ENCODE data around the gene CXCL10. TPM values are rescaled to one million over a fixed set of nuclear protein-coding genes. Genes with fewer than 3 reads are reported as not detected.
"Not testable (repeated sequence)": the region's sequence is repeated elsewhere in the genome, so short reads cannot be mapped to it uniquely, and the experiment has no call there.

CXCL10 gene
- total RNA-seq, 6 experiments from 2014 or later: not detected

DNA sequence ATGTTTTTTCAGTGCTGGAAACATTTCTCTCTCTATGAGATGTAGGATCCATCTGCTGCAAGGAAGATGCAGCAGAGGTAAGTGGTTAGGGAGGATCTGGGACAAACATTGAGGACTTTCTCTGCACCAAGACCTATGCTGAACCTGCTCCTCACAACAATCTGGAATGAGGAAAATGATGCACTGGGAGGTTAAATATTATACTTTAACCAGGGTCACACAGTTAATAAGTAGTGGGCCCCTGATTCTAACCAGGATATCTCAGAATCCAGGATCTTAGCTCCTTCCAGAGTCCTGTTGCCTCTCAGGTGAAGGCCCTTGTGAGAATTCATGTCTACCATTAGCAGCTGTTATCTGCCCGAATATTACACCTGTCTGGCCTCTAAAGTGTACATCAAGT, 23.0 kb downstream of the CXCL10 start:
- TF ChIP-seq, protein P1, sequence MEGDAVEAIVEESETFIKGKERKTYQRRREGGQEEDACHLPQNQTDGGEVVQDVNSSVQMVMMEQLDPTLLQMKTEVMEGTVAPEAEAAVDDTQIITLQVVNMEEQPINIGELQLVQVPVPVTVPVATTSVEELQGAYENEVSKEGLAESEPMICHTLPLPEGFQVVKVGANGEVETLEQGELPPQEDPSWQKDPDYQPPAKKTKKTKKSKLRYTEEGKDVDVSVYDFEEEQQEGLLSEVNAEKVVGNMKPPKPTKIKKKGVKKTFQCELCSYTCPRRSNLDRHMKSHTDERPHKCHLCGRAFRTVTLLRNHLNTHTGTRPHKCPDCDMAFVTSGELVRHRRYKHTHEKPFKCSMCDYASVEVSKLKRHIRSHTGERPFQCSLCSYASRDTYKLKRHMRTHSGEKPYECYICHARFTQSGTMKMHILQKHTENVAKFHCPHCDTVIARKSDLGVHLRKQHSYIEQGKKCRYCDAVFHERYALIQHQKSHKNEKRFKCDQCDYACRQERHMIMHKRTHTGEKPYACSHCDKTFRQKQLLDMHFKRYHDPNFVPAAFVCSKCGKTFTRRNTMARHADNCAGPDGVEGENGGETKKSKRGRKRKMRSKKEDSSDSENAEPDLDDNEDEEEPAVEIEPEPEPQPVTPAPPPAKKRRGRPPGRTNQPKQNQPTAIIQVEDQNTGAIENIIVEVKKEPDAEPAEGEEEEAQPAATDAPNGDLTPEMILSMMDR (IDR thresholded peaks at IDR 0.05): no peak
- Mint-ChIP-seq H3K27ac (no peak overlapping the region), H3K4me1 (ENCODE audit: low read depth) (peaks cover 6% of the 10 kb centered on the region; the same call in 1 of the 2 replicates), H3K36me3 (ENCODE audit: low read depth) (no peaks in the 10 kb centered on the region), H3K27me3 (ENCODE audit: insufficient read depth) (peaks cover 4% of the 10 kb centered on the region), H3K9me3 (no peaks in the 10 kb centered on the region), H3K4me3 (no peak overlapping the region)
- no peak for DNase-seq

DNA sequence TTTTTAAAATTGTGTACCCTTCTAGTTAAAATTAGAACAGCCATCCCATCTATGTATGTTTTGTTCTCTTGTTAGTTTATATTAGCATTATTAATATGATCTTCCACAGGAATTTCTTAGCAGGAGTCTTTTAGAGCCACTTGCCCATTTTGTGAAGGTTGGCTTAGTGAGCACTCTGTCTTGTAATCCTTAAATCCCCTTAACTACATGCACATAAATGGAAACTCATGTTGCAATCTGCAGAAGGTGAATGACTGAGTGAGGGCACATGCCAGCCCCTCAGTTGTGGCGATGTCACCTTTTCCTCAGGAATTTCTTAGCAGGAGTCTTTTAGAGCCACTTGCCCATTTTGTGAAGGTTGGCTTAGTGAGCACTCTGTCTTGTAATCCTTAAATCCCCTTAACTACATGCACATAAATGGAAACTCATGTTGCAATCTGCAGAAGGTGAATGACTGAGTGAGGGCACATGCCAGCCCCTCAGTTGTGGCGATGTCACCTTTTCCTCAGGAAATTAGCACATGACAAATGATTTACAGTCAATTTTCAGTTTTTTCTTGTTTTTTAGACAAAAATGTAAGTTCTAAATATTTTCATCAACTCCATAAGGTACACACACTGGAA, 24.7 kb downstream of the CXCL10 start:
- not testable (repeated sequence) for H3K36me3 Mint-ChIP-seq (ENCODE audit: low read depth); H3K27me3 Mint-ChIP-seq (ENCODE audit: insufficient read depth); H3K4me1 Mint-ChIP-seq (ENCODE audit: low read depth); H3K4me3 Mint-ChIP-seq; H3K9me3 Mint-ChIP-seq; H3K27ac Mint-ChIP-seq; DNase-seq

DNA sequence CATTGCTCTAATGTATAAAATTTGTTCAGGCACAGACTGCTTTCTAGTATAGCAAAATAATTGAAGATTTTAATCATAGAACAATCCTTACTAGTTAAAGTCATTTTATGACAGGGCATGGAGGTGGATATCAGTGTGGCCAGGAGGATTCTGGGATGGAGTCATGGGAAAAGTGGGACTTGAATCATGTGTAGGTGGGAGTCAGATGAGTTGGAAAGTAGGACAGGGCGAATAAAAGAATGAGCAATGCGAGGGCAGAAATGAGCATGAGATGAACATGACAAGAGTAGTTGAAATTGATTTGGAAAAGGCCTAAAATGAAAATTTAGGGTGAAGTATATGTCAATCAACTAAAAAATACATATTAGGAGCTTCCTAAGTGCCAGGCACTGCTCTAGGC, 25.4 kb downstream of the CXCL10 start:
- no peak overlapping the region for H3K27ac Mint-ChIP-seq
- H3K4me3 Mint-ChIP-seq: no peak overlapping the region
- H3K9me3 Mint-ChIP-seq: no peaks in the 10 kb centered on the region
- no peak for DNase-seq
- peaks cover 6% of the 10 kb centered on the region; the same call in 1 of the 2 replicates for H3K4me1 Mint-ChIP-seq (ENCODE audit: low read depth)
- peaks cover 2% of the 10 kb centered on the region; the same call in 1 of the 2 replicates for H3K27me3 Mint-ChIP-seq (ENCODE audit: insufficient read depth)
- no peaks in the 10 kb centered on the region for H3K36me3 Mint-ChIP-seq (ENCODE audit: low read depth)
- TF ChIP-seq, protein P1 (IDR thresholded peaks at IDR 0.05): no peak

DNA sequence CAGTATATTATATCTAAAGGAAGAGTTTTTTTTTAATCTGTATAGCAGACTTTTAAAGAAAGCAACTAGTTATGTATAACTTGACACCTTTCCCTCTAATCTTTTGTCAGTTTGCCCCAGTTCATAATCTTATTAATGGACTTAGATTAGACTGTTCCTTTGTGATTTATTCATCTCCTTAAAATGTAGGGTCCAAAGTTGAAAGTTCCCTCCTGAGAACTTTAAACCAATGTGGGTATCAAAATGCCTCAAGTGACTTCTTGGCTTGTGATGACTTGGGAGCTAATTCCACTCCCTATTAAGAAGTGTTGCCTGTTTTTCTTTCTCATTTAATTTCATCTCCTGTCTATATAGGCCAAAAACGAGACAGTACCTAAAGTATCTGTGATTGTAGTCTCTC, 26.2 kb downstream of the CXCL10 start:
- H3K9me3 Mint-ChIP-seq: no peaks in the 10 kb centered on the region
- H3K4me3 Mint-ChIP-seq: no peak overlapping the region
- no peak overlapping the region for H3K27ac Mint-ChIP-seq
- TF ChIP-seq, protein P1 (IDR thresholded peaks at IDR 0.05): no peak
- no peaks in the 10 kb centered on the region for H3K36me3 Mint-ChIP-seq (ENCODE audit: low read depth)
- no peak for DNase-seq
- peaks cover 6% of the 10 kb centered on the region; the same call in 1 of the 2 replicates for H3K4me1 Mint-ChIP-seq (ENCODE audit: low read depth)
- H3K27me3 Mint-ChIP-seq (ENCODE audit: insufficient read depth): no peaks in the 10 kb centered on the region

DNA sequence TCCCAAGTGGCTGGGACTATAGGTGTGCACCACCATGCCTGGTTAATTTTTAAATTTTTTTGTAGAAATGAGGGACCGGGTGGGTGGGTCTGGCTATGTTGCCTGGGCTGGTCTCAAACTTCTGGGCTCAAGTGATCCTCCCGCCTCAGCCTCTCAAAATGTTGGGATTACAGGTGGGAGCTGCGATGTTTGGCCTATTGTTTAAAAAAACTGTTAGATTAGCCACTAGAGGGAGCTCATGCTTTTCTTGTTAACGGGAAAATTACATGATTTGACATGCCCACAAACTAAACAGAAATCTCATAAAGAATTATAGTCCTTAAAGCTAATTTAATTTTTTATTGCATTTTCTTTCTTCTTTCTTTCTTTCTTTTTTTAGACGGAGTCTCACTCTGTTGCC, 27.6 kb downstream of the CXCL10 start:
- TF ChIP-seq, protein P1 (IDR thresholded peaks at IDR 0.05): peak; percentile 92
- no peaks in the 10 kb centered on the region for H3K9me3 Mint-ChIP-seq
- peaks cover 6% of the 10 kb centered on the region; the same call in 1 of the 2 replicates for H3K4me1 Mint-ChIP-seq (ENCODE audit: low read depth)
- H3K27me3 Mint-ChIP-seq (ENCODE audit: insufficient read depth): no peaks in the 10 kb centered on the region; the same call in 1 of the 2 replicates
- no peak overlapping the region for H3K27ac Mint-ChIP-seq
- no peak overlapping the region for H3K4me3 Mint-ChIP-seq
- DNase-seq: peak; percentile 51
- no peaks in the 10 kb centered on the region for H3K36me3 Mint-ChIP-seq (ENCODE audit: low read depth)

DNA sequence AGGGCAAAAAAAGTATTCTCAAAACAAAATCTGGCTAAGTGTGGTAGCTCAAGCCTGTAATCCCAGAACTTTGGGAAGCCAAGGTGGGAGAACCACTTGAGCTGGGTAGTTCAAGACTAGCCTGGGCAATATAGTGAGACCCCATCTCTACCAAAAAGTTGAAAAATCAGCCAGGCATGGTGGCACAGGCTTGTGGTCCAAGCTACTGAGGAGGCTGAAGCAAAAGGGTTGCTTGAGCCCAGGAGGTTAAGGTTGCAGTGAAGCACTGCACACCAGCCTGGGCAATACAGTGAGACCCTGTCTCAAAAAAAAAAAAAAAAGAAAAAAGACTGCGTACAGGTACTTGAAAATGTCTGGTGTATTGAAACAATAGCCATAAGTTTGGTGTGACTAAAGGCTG, 30.8 kb downstream of the CXCL10 start:
- Mint-ChIP-seq H3K4me1 (ENCODE audit: low read depth) (peaks cover 29% of the 10 kb centered on the region), H3K27ac (no peak overlapping the region), H3K4me3 (no peak overlapping the region), H3K27me3 (ENCODE audit: insufficient read depth) (peaks cover 2% of the 10 kb centered on the region; the same call in 1 of the 2 replicates), H3K36me3 (ENCODE audit: low read depth) (peaks cover 16% of the 10 kb centered on the region), H3K9me3 (no peaks in the 10 kb centered on the region)
- TF ChIP-seq, protein P1 (IDR thresholded peaks at IDR 0.05): no peak
- no peak for DNase-seq
